PC-9 (cell line): ENCODE measurements around the gene KBTBD8.

ENCODE experiments used
- EZH2 ChIP-seq: fragments of 200-600 bp; sonication (generic); IDR thresholded peaks from 2 replicates; pipeline ENCODE4 v1.8.0; 2017; ENCODE audit warnings: antibody characterized with exemption, low read depth
- TF ChIP-seq, protein P1 (sequence below): fragments of 200-600 bp; sonication (generic); conservative IDR thresholded peaks from 2 replicates; pipeline ENCODE4 v1.6.1; 2017; ENCODE audit warnings: mixed run types, antibody characterized with exemption, mild to moderate bottlenecking, moderate library complexity

- TF ChIP-seq, protein P1, sequence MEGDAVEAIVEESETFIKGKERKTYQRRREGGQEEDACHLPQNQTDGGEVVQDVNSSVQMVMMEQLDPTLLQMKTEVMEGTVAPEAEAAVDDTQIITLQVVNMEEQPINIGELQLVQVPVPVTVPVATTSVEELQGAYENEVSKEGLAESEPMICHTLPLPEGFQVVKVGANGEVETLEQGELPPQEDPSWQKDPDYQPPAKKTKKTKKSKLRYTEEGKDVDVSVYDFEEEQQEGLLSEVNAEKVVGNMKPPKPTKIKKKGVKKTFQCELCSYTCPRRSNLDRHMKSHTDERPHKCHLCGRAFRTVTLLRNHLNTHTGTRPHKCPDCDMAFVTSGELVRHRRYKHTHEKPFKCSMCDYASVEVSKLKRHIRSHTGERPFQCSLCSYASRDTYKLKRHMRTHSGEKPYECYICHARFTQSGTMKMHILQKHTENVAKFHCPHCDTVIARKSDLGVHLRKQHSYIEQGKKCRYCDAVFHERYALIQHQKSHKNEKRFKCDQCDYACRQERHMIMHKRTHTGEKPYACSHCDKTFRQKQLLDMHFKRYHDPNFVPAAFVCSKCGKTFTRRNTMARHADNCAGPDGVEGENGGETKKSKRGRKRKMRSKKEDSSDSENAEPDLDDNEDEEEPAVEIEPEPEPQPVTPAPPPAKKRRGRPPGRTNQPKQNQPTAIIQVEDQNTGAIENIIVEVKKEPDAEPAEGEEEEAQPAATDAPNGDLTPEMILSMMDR: no peak
- TF ChIP-seq EZH2: no peak
These were observed 1.9 kb downstream of the KBTBD8 start for GRCh38 chr3:67000009-67000408.
